ENCODE data around the gene TMEM255B. TPM values are rescaled to one million over a fixed set of nuclear protein-coding genes. Genes with fewer than 3 reads are reported as not detected.

TMEM255B gene
- total and polyA plus RNA-seq, 9 of the 15 experiments (the other 6 are each of a cell fraction or from before 2014, with no cell fraction given), result 0.01 to 0.75 (median 0.23) TPM

GRCh38 chr13:113739527-113740285 is 19.3 kb upstream of the TMEM255B start:
- H3K27me3 ChIP-seq (ENCODE audit: control insufficient read depth in 2 of 2, insufficient read depth in 2 of 2, low read length in 2 of 2), result peaks cover 20 to 69% of the 10 kb centered on the region in 2 experiments; a peak in 4 of 5 replicates

More at GRCh38 chr13:113739527-113740285, 19.3 kb upstream of the TMEM255B start:
- H3K4me3 ChIP-seq, result no peak overlapping the region
- H3K79me2 ChIP-seq (ENCODE audit: control insufficient read depth, insufficient read depth, low read length), result no peaks in the 10 kb centered on the region
- no peak for TF ChIP-seq ZNF408 (CRISPR knock-in tag; IDR thresholded peaks at IDR 0.05; ENCODE audit: low read depth)
- TF ChIP-seq ZNF583 (CRISPR knock-in tag; IDR thresholded peaks at IDR 0.05), result no peak
- TF ChIP-seq E2F3 (CRISPR knock-in tag; IDR thresholded peaks at IDR 0.05), result no peak
- no peak for TF ChIP-seq REST (IDR thresholded peaks at IDR 0.05; ENCODE audit: borderline replicate concordance)
- TF ChIP-seq REST (CRISPR knock-in tag; IDR thresholded peaks at IDR 0.05; ENCODE audit: low read depth), result no peak
- no peak for TF ChIP-seq PTBP1 (IDR thresholded peaks at IDR 0.05; ENCODE audit: low read depth, low read length)
- no peak for TF ChIP-seq JUN (IDR thresholded peaks at IDR 0.05; ENCODE audit: borderline replicate concordance, low read depth, low read length)
- TF ChIP-seq JUN (CRISPR knock-in tag; IDR thresholded peaks at IDR 0.05; ENCODE audit: borderline replicate concordance), result no peak
- no peak for TF ChIP-seq PHB2 (IDR thresholded peaks at IDR 0.05; ENCODE audit: low read depth)
- FAIRE-seq (no peak), DNase-seq (ENCODE audit: extremely low read depth in 1 of 4, low spot score in 3 of 4) (no peak), ATAC-seq (no peak)
- ChIA-PET CTCF (ENCODE audit: low intra/inter-chr PET ratio) (no interaction called here), POLR2A (interaction anchor here (0.6 kb wide), 1 partner anchor 223 kb away, joined by 3 read pairs; no protein-coding TSS in a partner anchor)
- H4K20me1 ChIP-seq (replicated peaks; ENCODE audit: control insufficient read depth, insufficient read depth, low read length), result no peaks in the 10 kb centered on the region
- 2% methylated on average over 21 of the region's 22 CpGs for WGBS (ENCODE audit: insufficient coverage, low coverage, missing lambda C conversion rate)
- in situ Hi-C loops (cut with MboI) (loop anchor here (5.0 to 10.0 kb wide), 2 partner anchors 67 to 185 kb away; no protein-coding TSS in a partner anchor), intact Hi-C loops (cut with micrococcal nuclease) (no loop called here)
- H3K9me1 ChIP-seq (ENCODE audit: control insufficient read depth, insufficient read depth, low read length), result no peaks in the 10 kb centered on the region
- H3K4me1 ChIP-seq (replicated peaks in 1 of 2; ENCODE audit: control insufficient read depth in 2 of 2, insufficient read depth in 2 of 2, low read length in 2 of 2), result peaks cover 0 to 16% of the 10 kb centered on the region in 2 experiments; a peak in 1 of 5 replicates
- H3K27ac ChIP-seq (ENCODE audit: extremely low read depth, low read depth, low read length), result no peak overlapping the region
- no TSS peak for BruUV-seq (replicated peaks)
- no peaks in the 10 kb centered on the region for H3K36me3 ChIP-seq (ENCODE audit: control insufficient read depth, insufficient read depth, low read length)
- no peak overlapping the region for H3K9ac ChIP-seq (ENCODE audit: insufficient read depth in 1 of 2, low read depth in 2 of 2, low read length in 2 of 2)
- no peak overlapping the region for H3K4me2 ChIP-seq (ENCODE audit: insufficient read depth, low read length)
- no peak overlapping the region for H2AFZ ChIP-seq (ENCODE audit: low read depth, low read length)
- H3K9me3 ChIP-seq (replicated peaks; ENCODE audit: control insufficient read depth, insufficient read depth, low read depth, low read length), result no peaks in the 10 kb centered on the region
